ENCODE results near the gene MAP3K19.
A peak's percentile ranks its signal among the peaks of the same experiment; 100 is the strongest.

Gene MAP3K19

GRCh38 chr2:134936691-134937090 lies 110.6 kb downstream of the MAP3K19 start:
- no peak for TF ChIP-seq CTCF (IDR thresholded peaks at IDR 0.05)
- Histone ChIP-seq H3K27ac (no peak overlapping the region), H3K4me1 (ENCODE audit: control insufficient read depth in 1 of 2, insufficient read depth in 1 of 2, low read depth in 1 of 2, low read length in 1 of 2) (peaks cover 4 to 13% of the 10 kb centered on the region in 2 experiments), H3K4me3 (ENCODE audit: low read depth in 1 of 2, low read length in 1 of 2) (no peak overlapping the region), H3K27me3 (no peaks in the 10 kb centered on the region), H3K36me3 (peaks cover 48% of the 10 kb centered on the region), H3K9me3 (no peaks in the 10 kb centered on the region)

GRCh38 chr2:134934641-134935040 lies 112.6 kb downstream of the MAP3K19 start:
- Histone ChIP-seq H3K36me3 (peaks cover 30% of the 10 kb centered on the region), H3K27ac (peak overlapping the region; percentile 34), H3K9me3 (no peaks in the 10 kb centered on the region), H3K4me1 (ENCODE audit: control insufficient read depth in 1 of 2, insufficient read depth in 1 of 2, low read depth in 1 of 2, low read length in 1 of 2) (peaks cover 4 to 13% of the 10 kb centered on the region in 2 experiments), H3K4me3 (ENCODE audit: low read depth in 1 of 2, low read length in 1 of 2) (no peak overlapping the region), H3K27me3 (no peaks in the 10 kb centered on the region)
- TF ChIP-seq CTCF (IDR thresholded peaks at IDR 0.05), result no peak

- no peak for TF ChIP-seq CTCF (IDR thresholded peaks at IDR 0.05)
- H3K27me3 ChIP-seq, result no peaks in the 10 kb centered on the region
- no peaks in the 10 kb centered on the region for H3K9me3 ChIP-seq
- H3K4me3 ChIP-seq (ENCODE audit: low read depth in 1 of 2, low read length in 1 of 2), result no peak overlapping the region
- peaks cover 4 to 13% of the 10 kb centered on the region in 2 experiments for H3K4me1 ChIP-seq (ENCODE audit: control insufficient read depth in 1 of 2, insufficient read depth in 1 of 2, low read depth in 1 of 2, low read length in 1 of 2)
- H3K36me3 ChIP-seq, result peaks cover 25% of the 10 kb centered on the region
- peak overlapping the region; percentile 34 for H3K27ac ChIP-seq
Measured at GRCh38 chr2:134934150-134934549, 113.1 kb downstream of the MAP3K19 start.

- no peak overlapping the region for H3K27ac ChIP-seq
- no peak for TF ChIP-seq CTCF (IDR thresholded peaks at IDR 0.05)
Measured at GRCh38 chr2:134933732-134934131, 113.5 kb downstream of the MAP3K19 start.

GRCh38 chr2:134932864-134933526 lies 114.3 kb downstream of the MAP3K19 start:
- Histone ChIP-seq H3K4me3 (ENCODE audit: low read depth in 1 of 2, low read length in 1 of 2) (no peak overlapping the region), H3K27me3 (no peaks in the 10 kb centered on the region), H3K27ac (no peak overlapping the region), H3K9me3 (no peaks in the 10 kb centered on the region), H3K4me1 (ENCODE audit: control insufficient read depth in 1 of 2, insufficient read depth in 1 of 2, low read depth in 1 of 2, low read length in 1 of 2) (peaks cover 4 to 13% of the 10 kb centered on the region in 2 experiments), H3K36me3 (peaks cover 13% of the 10 kb centered on the region)
- TF ChIP-seq CTCF (IDR thresholded peaks at IDR 0.05), result no peak

More at GRCh38 chr2:134933732-134934131, 113.5 kb downstream of the MAP3K19 start:
- no peak overlapping the region for H3K4me3 ChIP-seq (ENCODE audit: low read depth in 1 of 2, low read length in 1 of 2)
- H3K27me3 ChIP-seq, result no peaks in the 10 kb centered on the region
- H3K36me3 ChIP-seq, result peaks cover 21% of the 10 kb centered on the region
- H3K9me3 ChIP-seq, result no peaks in the 10 kb centered on the region
- peaks cover 4 to 13% of the 10 kb centered on the region in 2 experiments for H3K4me1 ChIP-seq (ENCODE audit: control insufficient read depth in 1 of 2, insufficient read depth in 1 of 2, low read depth in 1 of 2, low read length in 1 of 2)

All from neutrophil (primary cell).